CD4-positive, alpha-beta T cell treated with Interleukin-17A for 1 hour (primary cell): Measurements from ENCODE around the gene RAB22A.

Experiments
- DNase-seq: peaks from one replicate; pipeline ENCODE4 v3.0.0-alpha.2; 2020

Gene RAB22A

GRCh38 chr20:58416835-58417234 lies 107.3 kb downstream of the RAB22A start:
- peak; percentile 45 for DNase-seq
